Iris pigment epithelial cell (primary cell): Measurements from ENCODE around the gene NOL9.

Source experiments
- DNase-seq: peaks from one replicate; pipeline ENCODE4 v3.0.0-alpha.2; 2011; ENCODE audit warnings: low read depth

Gene NOL9

DNA sequence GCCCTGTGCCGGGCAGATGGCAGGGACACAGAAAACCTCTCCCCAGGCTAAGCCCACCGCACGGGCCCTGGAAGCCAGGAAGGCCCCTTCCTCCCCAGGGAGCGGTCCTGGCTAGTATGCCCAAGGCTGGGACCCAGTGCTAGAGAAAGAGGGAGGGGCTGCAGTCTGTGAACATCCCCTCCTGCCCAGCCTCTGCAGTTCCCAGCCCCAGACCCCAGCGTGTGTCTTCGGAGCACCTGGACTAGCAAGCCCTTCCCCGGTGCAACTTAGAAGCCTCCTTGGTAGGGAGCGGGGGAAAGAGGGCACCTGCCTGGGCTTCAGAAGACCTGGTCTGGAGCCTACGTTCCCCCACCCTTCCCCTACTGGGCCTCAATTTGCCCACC, 64.9 kb downstream of the NOL9 start:
- no peak for DNase-seq

DNA sequence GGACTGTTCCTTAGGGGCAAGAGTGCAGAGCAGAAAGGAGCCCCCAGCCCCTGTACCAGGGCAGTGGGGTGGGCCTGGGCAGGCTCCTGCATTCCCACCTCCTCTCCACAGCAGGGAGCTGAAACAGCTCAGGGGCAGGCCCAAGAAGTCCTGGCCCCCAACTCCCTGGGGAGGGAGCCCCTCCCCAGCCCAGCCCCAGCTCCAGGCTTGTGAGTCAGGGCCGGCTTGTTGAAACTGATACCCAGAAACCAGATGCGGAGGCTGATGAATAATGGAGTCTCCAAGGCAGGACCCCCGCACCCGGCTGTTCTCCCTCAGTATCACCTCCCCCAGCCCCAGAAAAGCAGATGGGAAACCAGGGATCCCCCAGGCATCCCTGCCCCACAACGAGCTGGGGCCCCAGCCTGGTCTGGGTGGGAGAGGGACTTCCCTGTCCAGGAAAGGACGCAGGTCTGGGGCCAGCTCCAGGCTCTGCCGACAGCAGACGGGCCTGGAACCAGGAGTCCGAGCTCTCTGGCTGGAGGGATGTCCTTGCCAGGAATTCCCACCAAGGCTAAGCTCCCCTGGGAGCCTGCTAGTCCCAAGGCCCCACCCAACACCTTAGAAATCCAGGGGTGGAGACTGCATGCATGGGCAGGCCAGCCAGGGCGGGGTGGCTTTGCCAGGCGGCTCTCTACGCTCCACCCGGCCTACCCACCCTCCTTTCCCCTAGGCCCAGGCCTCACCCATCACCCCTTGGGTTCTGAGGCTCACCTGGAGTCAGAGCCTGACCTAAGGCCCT, 65.5 kb downstream of the NOL9 start:
- DNase-seq = no peak

DNA sequence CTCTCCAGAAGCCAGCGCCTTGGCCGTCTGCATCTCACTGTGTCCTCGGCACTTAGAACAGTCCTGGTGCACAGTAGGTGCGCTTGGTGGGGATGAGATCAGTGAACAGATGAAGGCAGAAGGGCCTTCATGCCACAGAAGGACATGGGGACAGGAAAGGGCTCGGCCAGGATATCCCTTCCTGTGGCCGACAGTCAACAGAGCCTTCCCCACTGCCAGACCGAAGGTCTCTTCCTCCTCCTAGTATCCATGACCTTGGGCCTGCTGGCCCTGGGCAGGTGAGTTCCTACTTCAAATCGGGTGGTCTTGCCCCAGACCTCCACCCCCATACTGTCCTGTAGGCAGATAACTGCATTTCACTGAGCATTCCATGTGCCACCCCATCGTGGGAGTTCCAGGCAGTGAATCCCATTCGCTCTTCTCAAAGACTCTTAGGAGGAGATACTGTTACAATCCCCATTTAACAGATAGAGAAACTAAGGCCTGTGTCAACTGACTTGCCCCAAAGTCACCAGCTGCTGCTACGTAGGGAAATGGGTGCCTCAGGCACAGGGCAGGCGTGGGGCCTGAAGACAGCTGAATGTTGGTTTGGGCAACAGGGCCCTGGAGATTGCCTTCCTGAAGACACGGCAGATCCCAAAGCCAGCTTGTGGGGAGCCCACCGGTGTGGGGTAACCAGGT, 66.4 kb downstream of the NOL9 start:
- no peak for DNase-seq

DNA sequence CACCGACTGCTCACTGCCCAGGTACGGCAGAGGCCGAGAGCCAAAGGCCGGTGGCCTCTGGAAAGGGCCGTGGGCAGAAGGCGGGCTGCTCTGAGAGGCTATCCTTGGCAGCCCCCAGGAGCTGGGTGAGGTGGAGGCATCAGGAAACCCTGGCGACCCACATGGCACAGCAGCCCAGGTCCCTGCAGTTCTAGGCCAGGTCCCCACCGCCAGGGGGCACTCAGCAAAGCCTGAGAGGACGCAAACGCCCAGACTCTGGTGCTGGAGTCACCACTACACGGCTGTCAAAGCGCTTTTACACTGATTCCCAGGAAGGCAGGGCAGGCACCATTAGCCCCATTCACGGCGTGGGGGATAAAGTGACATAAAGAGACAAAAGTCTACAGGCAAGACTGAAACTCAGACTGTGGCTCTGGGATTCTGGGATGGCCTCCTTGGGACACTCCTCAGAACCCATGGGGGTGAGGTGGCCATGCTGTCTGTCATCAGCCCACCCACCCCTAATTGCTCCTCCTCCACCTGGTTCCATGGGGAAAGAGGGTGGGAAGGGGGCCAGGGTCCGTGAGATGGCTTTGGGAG, 67.8 kb downstream of the NOL9 start:
- DNase-seq = peak; percentile 78

DNA sequence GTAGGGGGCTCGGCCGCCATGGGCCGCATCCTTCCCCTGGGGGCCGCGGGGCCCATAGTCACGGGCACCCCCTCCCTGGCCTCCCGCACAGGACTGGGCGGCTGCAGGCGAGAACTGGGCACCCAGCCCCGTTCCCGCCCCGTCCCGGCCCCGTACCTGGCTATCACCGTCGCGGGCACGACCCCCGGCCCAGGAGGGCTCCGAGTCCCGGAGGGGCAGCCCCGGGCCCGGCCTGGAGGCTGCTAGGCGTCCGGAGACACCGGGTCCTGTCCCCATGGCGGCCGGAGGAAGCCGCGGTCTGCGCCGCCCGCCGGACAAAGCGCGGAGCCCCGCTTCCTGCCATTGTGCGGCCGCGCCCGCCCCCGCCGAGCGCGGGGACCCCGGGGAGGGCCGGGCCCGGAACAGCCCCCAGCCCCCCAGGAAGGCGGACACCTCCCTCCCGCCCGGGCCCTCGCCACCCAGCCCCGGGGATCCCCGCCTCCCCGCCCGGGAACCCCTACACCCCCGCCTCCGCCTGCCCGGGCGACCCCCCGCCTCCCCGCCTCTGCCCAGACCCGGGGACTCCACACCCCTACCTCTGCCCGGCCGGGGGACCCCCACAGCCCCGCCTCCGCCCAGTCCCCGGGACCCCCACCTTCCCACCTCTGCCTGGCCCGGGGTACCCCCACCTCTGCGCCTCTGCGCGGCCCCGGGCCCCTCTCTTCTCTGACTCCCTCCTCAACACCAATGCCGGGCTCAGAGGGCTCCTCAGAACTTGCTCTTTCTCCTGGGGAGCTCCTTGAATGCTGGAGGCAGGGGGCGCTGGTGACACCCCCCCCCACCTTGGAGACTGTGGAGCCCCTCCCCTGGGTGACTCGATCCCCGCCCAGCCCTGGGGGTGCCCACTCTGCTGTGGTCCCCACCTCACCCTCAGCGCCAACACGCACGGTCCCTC, 68.9 kb downstream of the NOL9 start:
- DNase-seq = no peak

DNA sequence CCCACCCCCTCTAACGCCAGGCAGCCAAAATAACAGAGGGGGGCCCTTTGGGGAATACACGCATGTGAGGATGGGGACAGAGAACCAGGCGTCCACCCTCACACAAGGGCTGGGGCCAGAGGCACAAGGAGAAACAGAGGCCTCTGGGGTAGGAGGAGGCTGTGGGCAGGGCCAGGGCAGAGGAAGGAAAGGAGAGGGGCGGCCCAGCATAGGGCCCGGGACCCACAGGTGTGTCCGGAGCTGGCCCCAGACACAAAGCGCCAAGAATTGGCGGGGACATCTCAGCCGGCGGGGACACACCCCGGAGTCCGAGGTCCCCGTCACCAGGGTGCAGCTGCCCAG, 69.5 kb downstream of the NOL9 start:
- no peak for DNase-seq

DNA sequence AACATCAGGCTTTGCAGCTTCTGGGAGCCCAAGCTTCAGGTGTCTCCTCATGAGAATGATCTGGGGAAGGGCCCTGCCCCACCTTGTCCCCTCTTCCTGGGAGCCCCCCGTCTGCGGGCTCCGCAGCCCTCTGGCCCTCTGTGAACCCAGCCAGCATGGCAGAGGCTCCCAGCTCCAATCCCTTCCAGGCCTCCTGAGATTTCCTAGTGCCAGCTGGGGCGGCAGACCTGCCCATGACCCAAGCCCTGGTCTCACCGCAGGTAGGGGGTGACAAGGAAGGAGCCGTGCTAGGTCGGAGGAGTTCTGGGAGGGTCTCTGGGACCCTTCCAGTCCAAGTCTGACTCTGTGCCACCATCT, 70.6 kb downstream of the NOL9 start:
- DNase-seq = no peak

DNA sequence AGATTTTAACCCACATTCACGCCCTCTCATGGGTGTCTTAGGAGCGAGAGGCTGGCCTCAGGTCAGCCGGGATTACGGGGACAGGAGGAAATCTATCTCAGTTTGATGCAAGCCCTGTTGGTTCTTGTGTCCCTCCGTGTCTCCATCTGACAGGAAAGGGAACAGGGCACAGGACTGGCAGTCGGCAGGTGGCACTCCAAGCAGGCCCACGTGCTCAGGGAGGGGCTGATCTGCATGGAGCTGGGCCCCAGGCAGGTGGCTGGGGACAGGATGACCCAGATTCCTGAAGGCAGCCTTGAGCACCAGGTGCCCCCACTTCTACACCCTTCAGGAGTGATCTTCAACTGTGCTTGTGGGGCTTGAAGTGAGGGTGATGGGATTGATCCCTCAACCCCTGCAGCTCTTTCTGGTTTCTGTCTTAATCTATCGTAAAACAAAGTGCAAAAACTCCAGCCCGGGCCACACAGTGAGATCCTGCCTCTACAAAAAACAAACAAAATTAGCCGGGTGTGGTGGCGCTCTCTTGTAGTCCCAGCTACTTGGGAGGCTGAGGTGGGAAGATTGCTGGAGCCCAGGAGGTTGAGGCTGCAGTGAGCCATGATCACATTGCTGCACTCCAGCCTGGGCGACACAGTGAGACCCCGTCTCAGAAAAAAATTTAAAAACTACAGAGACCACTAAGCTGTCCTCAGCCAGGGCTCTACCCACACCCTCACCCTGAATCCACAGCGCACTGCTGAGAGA, 71.1 kb downstream of the NOL9 start:
- no peak for DNase-seq

DNA sequence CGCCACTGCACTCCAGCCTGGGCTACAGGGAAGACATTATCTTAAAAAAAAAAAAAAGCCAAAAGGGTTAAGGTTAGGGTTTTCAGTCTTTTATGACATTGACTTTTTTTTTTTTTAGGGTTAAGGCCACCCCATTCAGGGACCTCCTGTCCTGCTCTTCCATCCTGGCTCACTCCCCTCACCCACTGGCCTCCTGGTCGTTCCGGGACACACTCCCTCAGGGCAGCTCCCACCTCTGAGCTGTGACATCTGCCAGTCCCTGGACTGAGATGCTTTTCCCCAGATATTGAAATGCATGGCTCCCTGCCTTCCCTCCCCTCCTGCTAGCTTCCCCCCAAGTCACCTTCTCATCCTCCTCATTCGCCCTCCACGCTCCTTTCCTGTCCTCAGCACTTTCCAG, 72.5 kb downstream of the NOL9 start:
- no peak for DNase-seq

DNA sequence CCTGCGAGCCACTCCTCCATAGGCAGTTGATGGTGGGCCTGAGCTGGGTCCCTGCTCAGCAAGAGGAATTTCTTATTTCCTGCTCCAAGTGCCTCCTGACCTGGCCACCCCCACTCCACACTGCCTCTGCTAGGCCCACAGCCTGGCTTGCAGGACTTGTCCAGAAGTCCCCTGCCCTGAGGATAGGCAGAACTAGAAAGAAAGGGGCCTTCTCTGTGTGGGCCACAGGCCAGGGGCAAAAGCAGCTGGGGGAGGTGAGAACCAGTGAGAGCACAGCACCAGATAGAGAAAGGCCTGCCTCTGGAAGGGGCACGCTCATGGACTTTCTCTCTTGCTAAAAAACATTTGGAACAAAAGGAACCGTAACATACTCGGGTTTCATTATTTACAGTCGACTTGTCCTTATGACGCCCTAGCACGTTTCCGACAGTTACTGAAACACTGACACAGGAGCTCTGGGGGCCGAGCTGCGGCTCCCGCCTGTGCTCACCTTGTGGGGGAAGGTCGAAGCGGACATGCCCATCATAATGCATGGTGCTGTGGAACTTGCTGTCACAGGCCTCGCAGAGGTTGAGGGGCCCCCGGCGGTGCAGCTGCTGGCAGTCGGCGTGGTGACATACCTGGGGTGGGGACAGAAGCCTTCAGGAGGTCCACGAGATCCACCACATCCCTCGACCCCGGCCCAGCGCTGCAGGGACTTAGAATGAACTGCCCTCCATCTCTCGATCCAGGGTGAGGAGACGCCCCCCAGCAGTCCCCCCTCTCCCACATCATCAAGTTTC, 77.1 kb downstream of the NOL9 start:
- no peak for DNase-seq

DNA sequence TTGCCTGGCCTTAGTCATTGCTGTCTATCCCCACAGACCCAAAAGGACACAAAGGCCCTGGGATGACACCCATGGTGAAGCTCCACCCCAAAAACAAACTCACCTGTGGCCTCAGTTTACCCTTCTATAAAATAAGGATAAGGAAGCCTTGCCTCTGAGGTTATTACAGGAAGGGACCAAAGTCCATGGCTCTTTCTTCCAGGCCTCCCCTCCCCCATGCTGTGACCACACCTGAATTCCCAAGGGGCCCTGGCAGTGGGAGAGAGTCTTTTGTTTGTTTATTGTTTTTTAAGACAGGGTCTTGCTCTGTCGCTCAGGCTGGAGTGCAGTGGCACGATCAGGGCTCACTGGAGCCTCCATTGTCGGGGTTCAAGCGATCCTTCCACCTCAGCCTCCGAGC, 77.8 kb downstream of the NOL9 start:
- no peak for DNase-seq

DNA sequence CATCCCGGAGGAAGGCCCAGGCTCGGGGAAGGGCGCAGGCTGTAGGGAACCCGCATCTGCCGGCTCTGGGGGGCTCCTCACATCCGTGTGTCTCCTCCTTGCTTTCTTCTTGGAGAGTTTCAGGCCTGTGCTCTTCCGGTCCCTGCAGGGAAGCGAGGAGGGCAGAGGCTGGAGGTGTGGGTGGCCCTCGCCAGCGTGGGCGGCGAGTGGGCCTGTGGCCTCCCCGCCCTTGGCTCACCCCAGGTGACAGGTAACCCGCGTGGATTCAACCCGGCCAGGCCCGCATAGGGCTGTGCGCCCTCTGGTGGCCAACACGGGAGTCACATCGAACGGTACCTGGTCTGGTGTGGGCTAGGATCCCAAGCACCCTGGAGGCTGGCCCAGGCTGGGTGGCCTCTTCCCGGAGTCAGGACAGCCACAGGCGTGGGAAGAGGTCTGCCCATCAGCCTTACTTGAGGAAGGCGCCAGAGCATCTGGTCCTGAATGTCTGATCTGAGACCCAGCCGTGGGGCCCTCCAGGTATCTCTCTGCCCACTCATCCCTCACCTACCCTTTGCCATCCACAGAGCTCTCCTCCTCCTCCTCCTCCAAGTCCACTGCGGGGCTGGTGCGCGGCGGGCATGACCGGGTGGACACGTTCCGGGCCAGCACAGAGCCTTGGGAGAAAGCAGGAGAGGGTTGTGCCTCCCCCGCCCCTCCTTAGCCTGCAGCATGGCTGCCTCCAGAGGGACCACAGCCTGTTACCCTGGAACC, 78.8 kb downstream of the NOL9 start:
- DNase-seq = no peak

DNA sequence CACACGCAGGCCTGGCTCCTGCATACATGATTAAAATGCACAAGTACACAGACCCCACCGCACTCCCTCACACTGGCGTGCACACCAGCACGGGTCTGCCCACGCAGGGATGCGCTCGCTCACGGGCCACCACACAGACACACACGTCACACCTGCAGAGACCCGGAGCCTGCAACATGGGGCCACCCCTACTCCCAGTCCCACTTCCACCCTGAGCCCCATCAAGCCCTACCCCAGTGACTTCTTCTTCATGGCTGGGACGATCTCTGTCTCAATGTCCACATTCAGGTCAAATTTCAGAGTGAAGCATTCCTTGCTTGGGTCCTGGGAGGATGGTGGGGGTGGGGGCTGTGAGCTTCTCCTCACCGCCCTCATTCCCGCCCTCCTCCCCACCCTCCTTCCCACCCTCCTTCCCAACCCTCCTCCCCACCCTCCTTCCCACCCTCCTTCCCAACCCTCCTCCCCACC, 79.5 kb downstream of the NOL9 start:
- no peak for DNase-seq

DNA sequence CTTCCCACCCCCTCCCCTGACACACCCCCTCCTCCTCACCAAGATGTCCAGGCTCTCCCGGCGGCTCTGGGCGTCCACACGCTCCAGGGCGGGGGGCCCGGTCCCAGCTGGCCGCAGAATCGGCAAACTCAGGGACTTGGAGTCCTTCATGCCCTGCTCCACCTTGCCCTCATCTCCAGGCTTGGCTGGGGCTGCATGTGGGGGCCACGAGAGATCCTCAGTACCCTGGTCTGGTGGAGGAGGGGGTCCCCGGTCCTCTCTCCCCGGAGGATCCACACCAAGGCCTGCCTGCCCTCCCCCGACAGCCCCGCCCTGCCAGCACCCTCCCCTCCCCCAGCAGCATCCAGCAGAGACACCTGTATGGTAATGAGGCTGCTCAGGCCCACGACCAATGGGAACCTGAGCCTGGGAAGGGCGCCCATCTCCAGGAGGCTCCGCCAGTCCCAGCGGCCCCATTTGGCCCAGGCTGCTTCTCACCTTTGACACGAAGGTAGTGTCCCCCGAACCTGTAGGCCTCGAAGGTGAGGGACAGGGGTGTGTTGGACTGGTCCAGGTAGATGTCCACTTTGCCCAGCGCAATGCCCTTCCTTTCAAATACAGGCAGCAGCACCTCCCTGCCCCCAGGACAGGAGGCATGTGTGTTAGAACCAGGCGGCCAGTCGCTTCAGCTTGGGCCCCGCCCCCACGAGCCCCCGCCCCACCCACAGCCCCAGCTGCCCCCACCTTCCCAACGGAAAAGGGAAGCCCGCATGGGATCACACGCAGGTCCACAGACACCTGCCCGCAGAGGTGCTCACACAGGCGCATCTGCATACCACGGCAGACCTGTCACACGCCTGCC, 80.1 kb downstream of the NOL9 start:
- no peak for DNase-seq

DNA sequence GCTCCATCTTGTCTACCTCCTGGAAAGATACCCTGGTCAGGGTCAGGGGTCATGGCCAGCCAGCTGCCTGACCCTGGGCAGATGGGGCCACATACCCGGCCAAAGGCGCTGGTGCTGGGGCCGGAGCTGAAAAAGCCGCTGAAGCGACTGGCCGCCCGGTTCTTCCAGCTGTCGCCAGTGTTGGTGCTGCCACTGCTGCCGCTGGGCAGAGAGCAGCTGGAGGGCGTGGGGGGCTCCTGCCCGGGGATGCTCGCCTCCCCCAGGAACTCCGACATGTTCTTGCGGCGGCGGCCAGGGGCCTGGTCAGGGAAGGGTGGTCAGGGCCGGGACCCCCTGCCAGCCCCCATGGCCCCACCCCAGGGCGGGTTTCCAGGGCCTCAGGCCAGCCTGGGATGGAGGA, 81.2 kb downstream of the NOL9 start:
- no peak for DNase-seq

DNA sequence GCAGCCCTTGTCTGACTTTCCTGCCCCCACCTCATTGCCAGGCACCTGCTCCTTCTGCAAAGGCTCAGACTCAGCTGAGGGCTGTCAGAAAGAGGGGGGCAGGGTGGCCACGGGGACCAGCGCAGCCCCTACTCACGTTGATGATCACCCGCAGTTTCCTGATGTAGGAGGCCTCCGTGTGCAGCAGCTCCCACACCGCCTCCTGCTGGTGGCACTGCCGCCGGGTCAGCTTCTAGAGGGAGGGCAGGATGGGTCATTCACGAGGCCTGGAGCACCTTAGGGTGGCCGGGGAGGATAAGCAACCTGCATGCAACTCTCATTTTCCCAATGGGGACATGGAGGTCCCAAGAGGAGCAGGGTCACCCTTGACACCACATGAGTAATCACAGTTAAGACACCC, 81.9 kb downstream of the NOL9 start:
- no peak for DNase-seq

DNA sequence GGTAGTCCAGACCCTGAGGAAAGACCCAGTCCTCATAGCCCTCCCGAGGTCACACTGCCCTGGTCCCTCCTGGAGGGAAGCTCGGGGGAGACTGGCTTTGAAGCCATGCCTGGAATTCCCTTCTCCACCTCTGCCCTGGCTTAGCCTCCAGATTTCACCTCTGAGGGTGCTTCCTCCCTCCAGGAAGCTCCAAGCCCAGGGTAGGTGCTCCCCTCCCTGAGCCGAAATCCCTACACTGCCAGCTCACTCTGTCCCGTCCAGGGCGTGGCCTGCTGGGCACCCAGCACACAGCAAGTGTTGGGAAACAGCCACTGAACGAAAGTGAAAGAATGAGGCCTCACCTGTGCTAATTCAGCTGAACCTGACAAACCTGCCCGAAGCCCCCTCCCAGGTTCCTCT, 82.3 kb downstream of the NOL9 start:
- no peak for DNase-seq
